ENCODE results near the gene ZBTB42.
A peak's percentile ranks its signal among the peaks of the same experiment; 100 is the strongest.

ZBTB42 gene

GRCh38 chr14:104779776-104780512 is 21.0 kb upstream of the ZBTB42 start:
- Histone ChIP-seq H3K9ac (ENCODE audit: low read length) (no peak overlapping the region), H3K27me3 (ENCODE audit: control insufficient read depth in 1 of 2, insufficient read depth in 2 of 2, low read length in 2 of 2) (no peaks in the 10 kb centered on the region), H3K4me3 (ENCODE audit: low read depth in 1 of 2, low read length in 2 of 2) (no peak overlapping the region), H3K36me3 (ENCODE audit: insufficient read depth, low read length) (no peaks in the 10 kb centered on the region), H3K9me3 (ENCODE audit: low read length) (no peaks in the 10 kb centered on the region), H3K27ac (ENCODE audit: low read depth, low read length) (no peak overlapping the region), H3K4me1 (ENCODE audit: insufficient read depth, low read length) (no peaks in the 10 kb centered on the region)

- Histone ChIP-seq H3K9ac (ENCODE audit: low read length) (no peak overlapping the region), H3K9me3 (ENCODE audit: low read length) (no peaks in the 10 kb centered on the region), H3K4me3 (ENCODE audit: low read depth in 1 of 2, low read length in 2 of 2) (no peak overlapping the region), H3K36me3 (ENCODE audit: insufficient read depth, low read length) (no peaks in the 10 kb centered on the region), H3K27me3 (ENCODE audit: control insufficient read depth in 1 of 2, insufficient read depth in 2 of 2, low read length in 2 of 2) (no peaks in the 10 kb centered on the region), H3K4me1 (ENCODE audit: insufficient read depth, low read length) (peaks cover 5% of the 10 kb centered on the region), H3K27ac (ENCODE audit: low read depth, low read length) (no peak overlapping the region)
Measured at GRCh38 chr14:104780513-104781030, 20.3 kb upstream of the ZBTB42 start.

- H3K27ac ChIP-seq (ENCODE audit: low read depth, low read length), result no peak overlapping the region
- H3K36me3 ChIP-seq (ENCODE audit: insufficient read depth, low read length), result no peaks in the 10 kb centered on the region
- H3K4me1 ChIP-seq (ENCODE audit: insufficient read depth, low read length), result peaks cover 7% of the 10 kb centered on the region
- H3K9me3 ChIP-seq (ENCODE audit: low read length), result no peaks in the 10 kb centered on the region
- H3K9ac ChIP-seq (ENCODE audit: low read length), result no peak overlapping the region
- H3K27me3 ChIP-seq (ENCODE audit: control insufficient read depth in 1 of 2, insufficient read depth in 2 of 2, low read length in 2 of 2), result no peaks in the 10 kb centered on the region
- no peak overlapping the region for H3K4me3 ChIP-seq (ENCODE audit: low read depth in 1 of 2, low read length in 2 of 2)
Measured at GRCh38 chr14:104781271-104782077, 19.4 kb upstream of the ZBTB42 start.

GRCh38 chr14:104782086-104782807 is 18.7 kb upstream of the ZBTB42 start:
- Histone ChIP-seq H3K4me1 (ENCODE audit: insufficient read depth, low read length) (peaks cover 7% of the 10 kb centered on the region), H3K27me3 (ENCODE audit: control insufficient read depth in 1 of 2, insufficient read depth in 2 of 2, low read length in 2 of 2) (no peaks in the 10 kb centered on the region), H3K27ac (ENCODE audit: low read depth, low read length) (no peak overlapping the region), H3K9me3 (ENCODE audit: low read length) (no peaks in the 10 kb centered on the region), H3K9ac (ENCODE audit: low read length) (no peak overlapping the region), H3K4me3 (ENCODE audit: low read depth in 1 of 2, low read length in 2 of 2) (no peak overlapping the region), H3K36me3 (ENCODE audit: insufficient read depth, low read length) (no peaks in the 10 kb centered on the region)

- Histone ChIP-seq H3K9ac (ENCODE audit: low read length) (no peak overlapping the region), H3K4me1 (ENCODE audit: insufficient read depth, low read length) (peaks cover 7% of the 10 kb centered on the region), H3K9me3 (ENCODE audit: low read length) (no peaks in the 10 kb centered on the region), H3K27me3 (ENCODE audit: control insufficient read depth in 1 of 2, insufficient read depth in 2 of 2, low read length in 2 of 2) (no peaks in the 10 kb centered on the region), H3K4me3 (ENCODE audit: low read depth in 1 of 2, low read length in 2 of 2) (no peak overlapping the region), H3K27ac (ENCODE audit: low read depth, low read length) (no peak overlapping the region), H3K36me3 (ENCODE audit: insufficient read depth, low read length) (no peaks in the 10 kb centered on the region)
Measured at GRCh38 chr14:104782808-104783139, 18.1 kb upstream of the ZBTB42 start.

- no peak overlapping the region for H3K4me3 ChIP-seq (ENCODE audit: low read depth in 1 of 2, low read length in 2 of 2)
- H3K4me1 ChIP-seq (ENCODE audit: insufficient read depth, low read length), result peaks cover 7% of the 10 kb centered on the region
- H3K36me3 ChIP-seq (ENCODE audit: insufficient read depth, low read length), result no peaks in the 10 kb centered on the region
- no peak overlapping the region for H3K27ac ChIP-seq (ENCODE audit: low read depth, low read length)
- H3K27me3 ChIP-seq (ENCODE audit: control insufficient read depth in 1 of 2, insufficient read depth in 2 of 2, low read length in 2 of 2), result no peaks in the 10 kb centered on the region
- no peaks in the 10 kb centered on the region for H3K9me3 ChIP-seq (ENCODE audit: low read length)
- H3K9ac ChIP-seq (ENCODE audit: low read length), result no peak overlapping the region
Measured at GRCh38 chr14:104783484-104784217, 17.2 kb upstream of the ZBTB42 start.

- Histone ChIP-seq H3K36me3 (ENCODE audit: insufficient read depth, low read length) (no peaks in the 10 kb centered on the region), H3K9me3 (ENCODE audit: low read length) (no peaks in the 10 kb centered on the region), H3K9ac (ENCODE audit: low read length) (no peak overlapping the region), H3K4me3 (ENCODE audit: low read depth in 1 of 2, low read length in 2 of 2) (no peak overlapping the region), H3K4me1 (ENCODE audit: insufficient read depth, low read length) (peaks cover 7% of the 10 kb centered on the region), H3K27me3 (ENCODE audit: control insufficient read depth in 1 of 2, insufficient read depth in 2 of 2, low read length in 2 of 2) (no peaks in the 10 kb centered on the region), H3K27ac (ENCODE audit: low read depth, low read length) (peak overlapping the region; percentile 3)
Measured at GRCh38 chr14:104784218-104784568, 16.7 kb upstream of the ZBTB42 start.

- no peaks in the 10 kb centered on the region for H3K36me3 ChIP-seq (ENCODE audit: insufficient read depth, low read length)
- H3K27ac ChIP-seq (ENCODE audit: low read depth, low read length), result peak overlapping the region; percentile 3
- H3K27me3 ChIP-seq (ENCODE audit: control insufficient read depth in 1 of 2, insufficient read depth in 2 of 2, low read length in 2 of 2), result no peaks in the 10 kb centered on the region
- H3K4me3 ChIP-seq (ENCODE audit: low read depth in 1 of 2, low read length in 2 of 2), result no peak overlapping the region
- H3K9me3 ChIP-seq (ENCODE audit: low read length), result no peaks in the 10 kb centered on the region
- H3K9ac ChIP-seq (ENCODE audit: low read length), result no peak overlapping the region
- peaks cover 7% of the 10 kb centered on the region for H3K4me1 ChIP-seq (ENCODE audit: insufficient read depth, low read length)
Measured at GRCh38 chr14:104784846-104785707, 15.8 kb upstream of the ZBTB42 start.

- peaks cover 7% of the 10 kb centered on the region for H3K4me1 ChIP-seq (ENCODE audit: insufficient read depth, low read length)
- H3K36me3 ChIP-seq (ENCODE audit: insufficient read depth, low read length), result no peaks in the 10 kb centered on the region
- no peaks in the 10 kb centered on the region for H3K27me3 ChIP-seq (ENCODE audit: control insufficient read depth in 1 of 2, insufficient read depth in 2 of 2, low read length in 2 of 2)
- no peaks in the 10 kb centered on the region for H3K9me3 ChIP-seq (ENCODE audit: low read length)
- no peak overlapping the region for H3K4me3 ChIP-seq (ENCODE audit: low read depth in 1 of 2, low read length in 2 of 2)
- H3K27ac ChIP-seq (ENCODE audit: low read depth, low read length), result no peak overlapping the region
- H3K9ac ChIP-seq (ENCODE audit: low read length), result no peak overlapping the region
Measured at GRCh38 chr14:104785708-104786080, 15.2 kb upstream of the ZBTB42 start.

GRCh38 chr14:104786091-104786586 is 14.8 kb upstream of the ZBTB42 start:
- Histone ChIP-seq H3K27ac (ENCODE audit: low read depth, low read length) (no peak overlapping the region), H3K4me1 (ENCODE audit: insufficient read depth, low read length) (peaks cover 7% of the 10 kb centered on the region)

More at GRCh38 chr14:104786091-104786586, 14.8 kb upstream of the ZBTB42 start:
- H3K36me3 ChIP-seq (ENCODE audit: insufficient read depth, low read length), result no peaks in the 10 kb centered on the region
- H3K4me3 ChIP-seq (ENCODE audit: low read depth in 1 of 2, low read length in 2 of 2), result no peak overlapping the region
- H3K9ac ChIP-seq (ENCODE audit: low read length), result no peak overlapping the region
- H3K9me3 ChIP-seq (ENCODE audit: low read length), result no peaks in the 10 kb centered on the region
- no peaks in the 10 kb centered on the region for H3K27me3 ChIP-seq (ENCODE audit: control insufficient read depth in 1 of 2, insufficient read depth in 2 of 2, low read length in 2 of 2)

Measured in muscle layer of colon (tissue), 2 donors.